Sigmoid colon (tissue), 7 donors: ENCODE measurements around the gene ABHD17B. TPM values are rescaled to one million over a fixed set of nuclear protein-coding genes. Genes with fewer than 3 reads are reported as not detected.

Source experiments
- DNase-seq: peaks from one replicate; pipeline ENCODE4 v3.0.0-alpha.2; 2019
- H3K27ac ChIP-seq, 4 donors: fragments of 200-600 bp; sonication (generic); one replicate each; pipeline ENCODE4 v1.5.1; 2016 to 2019; ENCODE audit warnings: mild to moderate bottlenecking in 1 of 4
- H3K27me3 ChIP-seq, 3 donors: fragments of 200-600 bp; sonication (generic); one replicate each; pipeline ENCODE4 v1.5.1; 2019; ENCODE audit warnings: mild to moderate bottlenecking in 1 of 3
- H3K36me3 ChIP-seq, 4 donors: fragments of 200-600 bp; sonication (generic); one replicate each; pipeline ENCODE4 v1.5.1; 2016 to 2019
- H3K4me1 ChIP-seq, 4 donors: fragments of 200-600 bp; sonication (generic); one replicate each; pipeline ENCODE4 v1.5.1; 2017 to 2019
- H3K4me3 ChIP-seq, 4 donors: fragments of 200-600 bp; sonication (generic); one replicate each; pipeline ENCODE4 v1.5.1; 2017 to 2019; ENCODE audit warnings: mild to moderate bottlenecking in 2 of 4, moderate library complexity in 1 of 4
- H3K9me3 ChIP-seq, 4 donors: fragments of 200-600 bp in 3 of 4; sonication (generic) in 3 of 4; one replicate each; pipeline versions ENCODE4 v1.5.1 to v1.6.1; 2013 to 2019
- CTCF ChIP-seq, 4 experiments: fragments of 450-650 bp in 3 of 4; fragments of 200-600 bp in 1 of 4; IDR thresholded peaks; one replicate each; pipeline ENCODE4 v1.5.1; 2016 to 2019; ENCODE audit warnings: antibody characterized with exemption in 4 of 4, mild to moderate bottlenecking in 3 of 4, moderate library complexity in 2 of 4
- EP300 ChIP-seq, 4 donors: sonication (generic); formaldehyde crosslinking; IDR thresholded peaks; one replicate each; pipeline ENCODE4 v1.6.1; 2017; ENCODE audit warnings: antibody characterized with exemption in 4 of 4
- POLR2A ChIP-seq, 2 donors: fragments of 450-650 bp; IDR thresholded peaks; one replicate each; pipeline ENCODE4 v1.6.1; 2016; ENCODE audit warnings: antibody characterized with exemption in 2 of 2, mild to moderate bottlenecking in 2 of 2, moderate library complexity in 2 of 2
- POLR2AphosphoS5 ChIP-seq, 4 donors: sonication (generic); formaldehyde crosslinking; IDR thresholded peaks; one replicate each; pipeline ENCODE4 v1.6.1; 2017; ENCODE audit warnings: antibody characterized with exemption in 4 of 4
- WGBS, 2 donors: extraction: QIAGEN DNeasy Blood & Tissue Kit; methylation state at CpG; one replicate each; pipeline ENCODE4 v1.1.7; 2013; 5-methylcytosine and 5-hydroxymethylcytosine counted together
- intact Hi-C: fragments of 100-400 bp; cut with DNase I; formaldehyde crosslinking; loops from one replicate; pipeline ENCODE4 v1.15.1; 2023
- polyA plus RNA-seq, 3 donors: library from polyadenylated mRNA; stranded (reverse); fragments of 200-250 nt; gene quantifications; one replicate each; pipeline ENCODE4 v1.2.3, GENCODE V29; 2013
- total RNA-seq, 4 donors: library from RNA; depleted of rRNA; stranded (reverse); fragments of >200 nt; gene quantifications; one replicate each; pipeline ENCODE4 v1.1.0, GENCODE V29; 2016
- donor health status: healthy with polysubstance abuse.
- donor health status: Bipolar disorder and iron deficiency.
- donor health status: healthy.

Gene ABHD17B
- total and polyA plus RNA-seq, 7 donors: 12.4 to 35.1 (median 16.8) TPM

GRCh38 chr9:71824257-71824656, 86.7 kb downstream of the ABHD17B start:
- no peaks in the 10 kb centered on the region for H3K27me3 ChIP-seq
- TF ChIP-seq POLR2A (IDR thresholded peaks at IDR 0.05): no peak
- no peak for TF ChIP-seq POLR2AphosphoS5 (IDR thresholded peaks at IDR 0.05)
- no peak for TF ChIP-seq EP300 (IDR thresholded peaks at IDR 0.05)
- TF ChIP-seq CTCF (IDR thresholded peaks at IDR 0.05): no peak
- H3K27ac ChIP-seq: no peak overlapping the region
- H3K36me3 ChIP-seq: no peaks in the 10 kb centered on the region
- intact Hi-C loops: no loop called here
- no peaks in the 10 kb centered on the region for H3K4me1 ChIP-seq
- H3K4me3 ChIP-seq: no peak overlapping the region
- no peaks in the 10 kb centered on the region for H3K9me3 ChIP-seq
- no peak for DNase-seq
- WGBS, 2 donors: 89 to 90% methylated on average over 4 of the region's 4 CpGs

- no peaks in the 10 kb centered on the region for H3K27me3 ChIP-seq
- no peaks in the 10 kb centered on the region for H3K9me3 ChIP-seq
- DNase-seq: no peak
- H3K4me1 ChIP-seq: no peaks in the 10 kb centered on the region
- H3K27ac ChIP-seq: no peak overlapping the region
- no peaks in the 10 kb centered on the region for H3K36me3 ChIP-seq
- TF ChIP-seq CTCF (IDR thresholded peaks at IDR 0.05) (no peak), POLR2A (IDR thresholded peaks at IDR 0.05) (no peak), POLR2AphosphoS5 (IDR thresholded peaks at IDR 0.05) (no peak), EP300 (IDR thresholded peaks at IDR 0.05) (no peak)
- intact Hi-C loops: no loop called here
- no peak overlapping the region for H3K4me3 ChIP-seq
Measured at GRCh38 chr9:71822935-71823334, 88.1 kb downstream of the ABHD17B start.

- H3K27me3 ChIP-seq: no peaks in the 10 kb centered on the region
- 56 to 66% methylated on average over 3 of the region's 3 CpGs for WGBS, 2 donors
- H3K4me1 ChIP-seq: no peaks in the 10 kb centered on the region
- H3K36me3 ChIP-seq: no peaks in the 10 kb centered on the region
- no peak overlapping the region for H3K4me3 ChIP-seq
- DNase-seq: no peak
- H3K9me3 ChIP-seq: no peaks in the 10 kb centered on the region
- intact Hi-C loops: no loop called here
- H3K27ac ChIP-seq: no peak overlapping the region
- TF ChIP-seq EP300 (IDR thresholded peaks at IDR 0.05): no peak
- TF ChIP-seq POLR2AphosphoS5 (IDR thresholded peaks at IDR 0.05): no peak
- TF ChIP-seq CTCF (IDR thresholded peaks at IDR 0.05): no peak
- TF ChIP-seq POLR2A (IDR thresholded peaks at IDR 0.05): no peak
Measured at GRCh38 chr9:71822456-71822855, 88.5 kb downstream of the ABHD17B start.

- Histone ChIP-seq H3K36me3 (no peaks in the 10 kb centered on the region), H3K27me3 (no peaks in the 10 kb centered on the region), H3K9me3 (no peaks in the 10 kb centered on the region), H3K4me1 (no peaks in the 10 kb centered on the region), H3K27ac (no peak overlapping the region), H3K4me3 (no peak overlapping the region)
- TF ChIP-seq CTCF (IDR thresholded peaks at IDR 0.05): no peak
- TF ChIP-seq POLR2AphosphoS5 (IDR thresholded peaks at IDR 0.05): no peak
- no peak for TF ChIP-seq POLR2A (IDR thresholded peaks at IDR 0.05)
- no peak for TF ChIP-seq EP300 (IDR thresholded peaks at IDR 0.05)
- WGBS, 2 donors: 92 to 96% methylated on average over 3 of the region's 3 CpGs
- intact Hi-C loops: no loop called here
- DNase-seq: no peak
Measured at GRCh38 chr9:71821405-71821804, 89.6 kb downstream of the ABHD17B start.

- DNase-seq: no peak
- no peak overlapping the region for H3K27ac ChIP-seq
- 72 to 75% methylated on average over 6 of the region's 6 CpGs for WGBS, 2 donors
- no peaks in the 10 kb centered on the region for H3K9me3 ChIP-seq
- no peak for TF ChIP-seq CTCF (IDR thresholded peaks at IDR 0.05)
- TF ChIP-seq POLR2AphosphoS5 (IDR thresholded peaks at IDR 0.05): no peak
- no peaks in the 10 kb centered on the region for H3K27me3 ChIP-seq
- no peaks in the 10 kb centered on the region for H3K4me1 ChIP-seq
- no peak overlapping the region for H3K4me3 ChIP-seq
- intact Hi-C loops: no loop called here
- H3K36me3 ChIP-seq: no peaks in the 10 kb centered on the region
Measured at GRCh38 chr9:71820403-71820921, 90.5 kb downstream of the ABHD17B start.
